ENCODE measurements around the gene SLC6A18.

Gene SLC6A18

DNA sequence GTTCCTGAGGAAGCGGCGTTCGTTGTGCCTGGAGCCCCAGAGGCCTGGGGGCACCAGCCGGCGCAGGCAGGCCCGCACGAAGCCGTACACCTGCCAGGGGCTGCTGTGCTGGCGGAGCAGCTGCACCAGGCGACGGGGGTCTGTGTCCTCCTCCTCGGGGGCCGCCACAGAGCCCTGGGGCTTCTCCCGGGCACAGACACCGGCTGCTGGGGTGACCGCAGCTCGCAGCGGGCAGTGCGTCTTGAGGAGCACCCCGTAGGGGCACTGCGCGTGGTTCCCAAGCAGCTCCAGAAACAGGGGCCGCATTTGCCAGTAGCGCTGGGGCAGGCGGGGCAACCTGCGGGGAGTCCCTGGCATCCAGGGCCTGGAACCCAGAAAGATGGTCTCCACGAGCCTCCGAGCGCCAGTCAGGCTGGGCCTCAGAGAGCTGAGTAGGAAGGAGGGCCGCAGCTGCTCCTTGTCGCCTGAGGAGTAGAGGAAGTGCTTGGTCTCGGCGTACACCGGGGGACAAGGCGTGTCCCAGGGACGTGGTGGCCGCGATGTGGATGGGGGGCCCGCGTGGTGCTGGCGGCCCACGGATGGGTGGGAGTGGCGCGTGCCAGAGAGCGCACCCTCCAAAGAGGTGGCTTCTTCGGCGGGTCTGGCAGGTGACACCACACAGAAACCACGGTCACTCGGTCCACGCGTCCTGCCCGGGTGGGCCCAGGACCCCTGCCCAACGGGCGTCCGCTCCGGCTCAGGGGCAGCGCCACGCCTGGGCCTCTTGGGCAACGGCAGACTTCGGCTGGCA lies 68.4 kb downstream of the SLC6A18 start:
- Histone ChIP-seq H4K20me1 (ENCODE audit: insufficient read depth, low read length) (no peaks in the 10 kb centered on the region), H3K79me2 (ENCODE audit: low read length) (no peaks in the 10 kb centered on the region), H3K27ac (ENCODE audit: low read length) (no peak overlapping the region), H3K4me2 (ENCODE audit: low read length) (peak overlapping the region; percentile 46; the same call in 1 of the 2 replicates), H3K4me3 (ENCODE audit: low read length) (no peak overlapping the region), H3K27me3 (ENCODE audit: low read depth, low read length) (no peaks in the 10 kb centered on the region), H2AFZ (ENCODE audit: low read depth, low read length) (no peak overlapping the region), H3K9ac (ENCODE audit: low read length) (no peak overlapping the region), H3K9me3 (ENCODE audit: insufficient read depth, low read length) (no peaks in the 10 kb centered on the region), H3K4me1 (ENCODE audit: low read length) (peaks cover 4% of the 10 kb centered on the region; the same call in 1 of the 2 replicates), H3K36me3 (replicated peaks; ENCODE audit: low read depth, low read length) (no peaks in the 10 kb centered on the region)
- TF ChIP-seq, protein P1, sequence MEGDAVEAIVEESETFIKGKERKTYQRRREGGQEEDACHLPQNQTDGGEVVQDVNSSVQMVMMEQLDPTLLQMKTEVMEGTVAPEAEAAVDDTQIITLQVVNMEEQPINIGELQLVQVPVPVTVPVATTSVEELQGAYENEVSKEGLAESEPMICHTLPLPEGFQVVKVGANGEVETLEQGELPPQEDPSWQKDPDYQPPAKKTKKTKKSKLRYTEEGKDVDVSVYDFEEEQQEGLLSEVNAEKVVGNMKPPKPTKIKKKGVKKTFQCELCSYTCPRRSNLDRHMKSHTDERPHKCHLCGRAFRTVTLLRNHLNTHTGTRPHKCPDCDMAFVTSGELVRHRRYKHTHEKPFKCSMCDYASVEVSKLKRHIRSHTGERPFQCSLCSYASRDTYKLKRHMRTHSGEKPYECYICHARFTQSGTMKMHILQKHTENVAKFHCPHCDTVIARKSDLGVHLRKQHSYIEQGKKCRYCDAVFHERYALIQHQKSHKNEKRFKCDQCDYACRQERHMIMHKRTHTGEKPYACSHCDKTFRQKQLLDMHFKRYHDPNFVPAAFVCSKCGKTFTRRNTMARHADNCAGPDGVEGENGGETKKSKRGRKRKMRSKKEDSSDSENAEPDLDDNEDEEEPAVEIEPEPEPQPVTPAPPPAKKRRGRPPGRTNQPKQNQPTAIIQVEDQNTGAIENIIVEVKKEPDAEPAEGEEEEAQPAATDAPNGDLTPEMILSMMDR (IDR thresholded peaks at IDR 0.05; ENCODE audit: low read depth, low read length): no peak
- no peak for TF ChIP-seq EZH2phosphoT487 (IDR thresholded peaks at IDR 0.05; ENCODE audit: low read depth)

GRCh38 chr5:1294206-1294834 lies 69.1 kb downstream of the SLC6A18 start:
- Histone ChIP-seq H3K4me2 (ENCODE audit: low read length) (peak overlapping the region; percentile 46), H3K27me3 (ENCODE audit: low read depth, low read length) (no peaks in the 10 kb centered on the region), H4K20me1 (ENCODE audit: insufficient read depth, low read length) (no peaks in the 10 kb centered on the region), H2AFZ (ENCODE audit: low read depth, low read length) (no peak overlapping the region), H3K36me3 (replicated peaks; ENCODE audit: low read depth, low read length) (no peaks in the 10 kb centered on the region), H3K4me3 (ENCODE audit: low read length) (peak overlapping the region; percentile 71), H3K9me3 (ENCODE audit: insufficient read depth, low read length) (no peaks in the 10 kb centered on the region), H3K9ac (ENCODE audit: low read length) (peak overlapping the region; percentile 24; the same call in 1 of the 2 replicates), H3K27ac (ENCODE audit: low read length) (no peak overlapping the region), H3K4me1 (ENCODE audit: low read length) (peaks cover 4% of the 10 kb centered on the region; the same call in 1 of the 2 replicates), H3K79me2 (ENCODE audit: low read length) (no peaks in the 10 kb centered on the region)
- no peak for TF ChIP-seq EZH2phosphoT487 (IDR thresholded peaks at IDR 0.05; ENCODE audit: low read depth)
- TF ChIP-seq, protein P1 (IDR thresholded peaks at IDR 0.05; ENCODE audit: low read depth, low read length): no peak

- H3K9ac ChIP-seq (ENCODE audit: low read length): peak within 1 kb of the TSS; percentile 24; the same call in 1 of the 2 replicates
- H3K4me3 ChIP-seq (ENCODE audit: low read length): peak within 1 kb of the TSS; percentile 71
- H3K27ac ChIP-seq (ENCODE audit: low read length): no peak within 1 kb of the TSS
- H3K27me3 ChIP-seq (ENCODE audit: low read depth, low read length): no peaks in the 10 kb centered on the region
- H3K4me2 ChIP-seq (ENCODE audit: low read length): peak within 1 kb of the TSS; percentile 46
- H3K79me2 ChIP-seq (ENCODE audit: low read length): no peaks in the 10 kb centered on the region
- no peaks in the 10 kb centered on the region for H4K20me1 ChIP-seq (ENCODE audit: insufficient read depth, low read length)
- TF ChIP-seq, protein P1 (IDR thresholded peaks at IDR 0.05; ENCODE audit: low read depth, low read length): no peak
- TF ChIP-seq EZH2phosphoT487 (IDR thresholded peaks at IDR 0.05; ENCODE audit: low read depth): no peak
- H3K4me1 ChIP-seq (ENCODE audit: low read length): peaks cover 4% of the 10 kb centered on the region; the same call in 1 of the 2 replicates
- no peaks in the 10 kb centered on the region for H3K36me3 ChIP-seq (replicated peaks; ENCODE audit: low read depth, low read length)
- H2AFZ ChIP-seq (ENCODE audit: low read depth, low read length): no peak within 1 kb of the TSS
- no peaks in the 10 kb centered on the region for H3K9me3 ChIP-seq (ENCODE audit: insufficient read depth, low read length)
Observed at GRCh38 chr5:1294835-1295649, 69.9 kb downstream of the SLC6A18 start, which contains the start of gene TERT. Gene TERT (minus strand): TSS chr5:1295068. CDS start chr5:1294989, 79 bp downstream.

Data from OCI-LY3 (cell line).